C4-2B (cell line): ENCODE data around the gene SEMA6A.

Source experiments
- H3K27ac ChIP-seq: fragments of 450-650 bp; 2 replicates; pipeline ENCODE4 v1.5.1; 2017
- CTCF ChIP-seq: fragments of 450-650 bp; conservative IDR thresholded peaks from 2 replicates; pipeline ENCODE4 v1.5.1; 2017; ENCODE audit warnings: mild to moderate bottlenecking
- ZFX ChIP-seq: fragments of 450-650 bp; IDR thresholded peaks from 2 replicates; pipeline ENCODE4 v1.6.1; 2017

SEMA6A gene

DNA sequence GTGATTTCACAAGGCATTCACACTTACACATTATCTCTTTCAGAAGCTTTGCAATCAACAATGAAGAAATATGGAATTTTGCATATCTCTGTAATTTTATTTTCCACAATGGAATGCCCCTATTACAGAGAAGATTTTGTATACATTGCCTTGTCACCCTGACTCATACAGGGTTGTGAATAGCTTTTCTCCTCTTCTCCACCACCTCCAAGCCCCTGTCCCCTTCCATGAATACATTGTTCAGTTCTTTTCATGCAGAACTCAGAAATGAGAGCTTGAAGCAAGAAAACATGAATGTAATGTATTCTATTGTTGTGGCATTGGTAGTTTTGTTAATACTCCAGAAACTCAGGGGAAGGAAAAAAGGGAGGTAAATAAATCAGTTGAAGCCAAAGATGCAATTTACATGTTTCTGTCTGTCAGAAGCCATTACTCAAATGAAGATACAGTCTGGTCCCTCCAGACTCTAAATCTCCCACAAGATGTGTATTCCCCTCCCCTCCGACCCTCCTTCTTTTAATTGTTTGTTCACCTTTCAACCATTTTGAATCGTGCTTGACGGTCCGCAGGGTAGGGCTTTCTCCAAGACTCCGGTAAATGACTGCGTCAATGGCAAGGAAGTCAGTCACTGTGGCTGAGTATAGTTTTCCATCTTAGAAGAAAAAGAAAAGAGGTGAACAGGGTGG, 86.1 kb downstream of the SEMA6A start:
- TF ChIP-seq CTCF (no peak), ZFX (no peak)
- H3K27ac ChIP-seq = no peak overlapping the region

DNA sequence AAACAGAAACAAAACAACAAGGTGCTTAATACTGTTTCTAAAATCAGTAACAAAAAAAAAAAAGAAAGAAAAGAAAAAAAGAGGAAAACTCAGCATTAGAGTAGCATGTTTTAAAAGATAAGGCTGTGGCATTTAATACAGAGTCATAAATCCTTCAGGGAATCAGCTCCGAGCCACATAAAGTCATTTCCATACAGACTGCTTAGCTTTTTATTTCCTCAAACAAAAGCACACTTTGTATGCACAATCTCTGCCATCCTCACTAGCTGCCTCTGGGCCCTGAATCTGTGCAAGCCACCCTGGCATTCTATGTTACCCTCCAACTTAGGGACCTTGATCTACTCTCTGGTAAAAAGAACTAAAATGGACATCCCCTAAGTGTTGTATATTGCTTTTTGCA, 87.6 kb downstream of the SEMA6A start:
- TF ChIP-seq CTCF = no peak
- TF ChIP-seq ZFX = no peak
- no peak overlapping the region for H3K27ac ChIP-seq

DNA sequence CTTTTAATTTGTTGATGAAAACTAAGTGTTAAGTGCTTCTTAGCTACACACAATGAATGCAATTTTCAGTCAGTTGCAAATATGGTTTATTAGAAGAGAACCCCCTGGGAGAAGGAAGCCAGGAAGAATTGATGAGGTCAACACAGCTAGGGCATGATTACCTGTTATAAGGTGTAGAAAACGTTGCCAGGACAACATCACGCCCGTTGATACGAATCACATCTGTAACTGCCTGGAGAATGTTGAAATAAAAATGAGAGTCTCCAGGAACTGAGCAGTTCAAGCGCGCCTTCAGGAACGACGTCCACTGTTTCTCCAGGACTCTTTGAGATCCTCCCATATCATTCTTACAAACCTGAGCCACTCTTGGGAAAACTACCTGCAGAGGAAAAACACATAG, 88.0 kb downstream of the SEMA6A start:
- H3K27ac ChIP-seq = no peak overlapping the region
- TF ChIP-seq ZFX (no peak), CTCF (no peak)

- TF ChIP-seq ZFX (no peak), CTCF (no peak)
- no peak overlapping the region for H3K27ac ChIP-seq
These were observed 90.0 kb downstream of the SEMA6A start for GRCh38 chr5:116484645-116485044.

- no peak for TF ChIP-seq ZFX
- no peak for TF ChIP-seq CTCF
- no peak overlapping the region for H3K27ac ChIP-seq
These were observed 92.2 kb downstream of the SEMA6A start for GRCh38 chr5:116482394-116482793.

- no peak for TF ChIP-seq ZFX
- no peak overlapping the region for H3K27ac ChIP-seq
These were observed 93.6 kb downstream of the SEMA6A start for GRCh38 chr5:116480894-116481510.

- TF ChIP-seq CTCF (no peak), ZFX (no peak)
- no peak overlapping the region for H3K27ac ChIP-seq
These were observed 94.6 kb downstream of the SEMA6A start for GRCh38 chr5:116479776-116480675.
